HTERT RPE-1 (cell line): Measurements from ENCODE around the gene IP6K2.
"Not testable (repeated sequence)": the region's sequence is repeated elsewhere in the genome, so short reads cannot be mapped to it uniquely, and the experiment has no call there.

Source experiments
- in situ Hi-C: fragments of 300-500 bp; cut with MboI; formaldehyde crosslinking; loops from 4 replicates; pipeline ENCODE4 v1.14.3; 2020; ENCODE audit warnings: low sequenced_read_pairs

Gene IP6K2, protein sequence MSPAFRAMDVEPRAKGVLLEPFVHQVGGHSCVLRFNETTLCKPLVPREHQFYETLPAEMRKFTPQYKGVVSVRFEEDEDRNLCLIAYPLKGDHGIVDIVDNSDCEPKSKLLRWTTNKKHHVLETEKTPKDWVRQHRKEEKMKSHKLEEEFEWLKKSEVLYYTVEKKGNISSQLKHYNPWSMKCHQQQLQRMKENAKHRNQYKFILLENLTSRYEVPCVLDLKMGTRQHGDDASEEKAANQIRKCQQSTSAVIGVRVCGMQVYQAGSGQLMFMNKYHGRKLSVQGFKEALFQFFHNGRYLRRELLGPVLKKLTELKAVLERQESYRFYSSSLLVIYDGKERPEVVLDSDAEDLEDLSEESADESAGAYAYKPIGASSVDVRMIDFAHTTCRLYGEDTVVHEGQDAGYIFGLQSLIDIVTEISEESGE

DNA sequence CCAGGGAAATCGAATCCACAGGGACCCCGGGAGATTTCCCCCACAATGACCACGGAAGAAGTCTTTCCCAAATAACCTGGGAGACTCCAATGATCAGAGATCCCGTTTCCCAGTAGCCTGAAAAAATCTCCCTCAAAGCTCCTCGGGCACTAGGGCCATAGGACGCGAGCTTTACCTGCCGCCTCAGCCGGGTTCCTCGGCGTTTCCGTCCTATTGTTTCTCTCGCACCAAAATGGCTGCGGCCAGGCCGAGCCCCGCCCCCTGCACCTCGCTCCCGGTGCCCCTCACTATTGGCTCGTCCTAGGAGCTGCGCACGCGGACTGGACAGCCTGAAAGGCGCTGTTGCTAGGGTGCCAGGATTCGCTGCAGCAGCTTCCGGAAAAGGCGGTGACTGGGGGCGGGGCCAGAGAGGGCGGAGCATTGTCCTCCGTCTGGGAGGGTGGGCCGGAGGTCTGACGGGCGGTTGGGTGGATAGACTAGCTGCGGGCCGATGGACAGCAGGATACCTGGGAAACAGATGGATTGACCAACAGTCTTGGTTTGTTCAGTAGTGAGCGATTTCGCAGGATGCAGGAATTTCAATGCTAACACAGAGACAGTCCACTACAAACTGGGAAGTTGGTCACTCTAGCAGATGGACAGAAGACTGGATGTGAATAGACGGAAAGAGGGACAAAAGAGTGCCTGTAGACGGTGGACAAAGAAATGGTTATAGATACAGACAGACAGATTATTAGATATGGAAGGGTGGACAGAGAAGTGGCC is at the start of gene IP6K2:
IP6K2 (minus strand) TSS at position 240 of the 765 bp plus-strand sequence. CDS start 21,930 bp downstream, outside the sequence.
- in situ Hi-C loops = no loop called here

DNA sequence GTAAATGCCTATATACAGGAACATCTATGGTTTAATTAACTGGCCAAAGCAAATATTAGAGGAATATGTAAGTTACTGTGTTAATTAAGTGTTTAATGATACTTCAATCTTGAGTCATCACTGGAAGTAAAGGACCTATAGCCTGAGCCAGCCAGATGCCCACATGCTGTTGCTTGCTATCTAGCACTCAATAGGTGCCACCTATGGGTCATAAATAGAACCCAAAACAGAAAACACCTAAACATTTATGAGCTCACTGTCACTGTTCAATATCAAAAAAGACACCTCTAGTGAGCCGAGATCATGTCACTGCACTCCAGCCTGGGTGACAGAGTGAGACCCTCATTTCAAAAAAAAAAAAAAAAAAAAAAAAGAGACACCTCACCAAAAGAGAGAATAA is 48.4 kb upstream of the IP6K2 start:
- in situ Hi-C loops = no loop called here

DNA sequence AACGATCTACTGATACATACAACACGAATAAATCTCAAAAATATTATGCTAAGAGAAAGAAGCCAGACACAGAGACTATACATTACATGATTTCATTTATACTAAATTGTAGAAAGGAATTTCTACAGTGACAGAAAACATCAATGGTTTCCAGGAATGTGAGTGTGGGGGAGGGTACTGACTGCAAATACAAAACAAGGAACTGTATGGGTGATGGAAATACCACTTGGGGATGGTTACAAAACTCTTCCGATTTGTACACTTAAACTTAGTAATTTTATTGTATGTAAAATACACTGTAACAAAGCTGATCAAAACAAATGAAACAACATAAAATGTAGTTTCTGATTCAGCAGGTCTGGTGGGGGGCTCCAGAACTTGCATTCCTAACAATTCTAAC is 45.8 kb upstream of the IP6K2 start:
- in situ Hi-C loops = no loop called here

DNA sequence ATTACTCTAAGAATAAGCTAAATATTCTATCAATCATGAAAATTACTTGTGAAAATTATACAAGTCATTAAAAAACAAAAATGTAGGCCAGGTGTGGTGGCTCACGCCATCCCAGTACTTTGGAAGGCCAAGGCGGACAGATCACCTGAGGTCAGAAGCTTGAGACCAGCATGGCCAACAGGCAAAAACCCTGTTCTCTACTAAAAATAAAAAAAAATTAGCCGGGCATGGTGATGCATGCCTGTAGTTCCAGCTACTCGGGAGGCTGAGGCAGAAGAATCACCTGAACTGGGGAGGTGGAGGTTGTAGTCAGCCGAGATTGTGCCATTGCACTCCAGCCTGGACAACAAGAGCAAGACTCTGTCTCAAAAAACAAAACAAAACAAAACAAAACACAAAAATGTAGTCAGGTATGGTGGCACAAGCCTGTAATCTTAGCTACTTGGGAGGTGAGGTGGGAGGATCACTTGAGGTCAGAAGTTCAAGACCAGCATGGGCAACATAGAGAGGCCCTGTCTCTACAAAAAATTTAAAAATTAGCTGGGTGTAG is 43.0 kb upstream of the IP6K2 start:
- in situ Hi-C loops = not testable (repeated sequence)

DNA sequence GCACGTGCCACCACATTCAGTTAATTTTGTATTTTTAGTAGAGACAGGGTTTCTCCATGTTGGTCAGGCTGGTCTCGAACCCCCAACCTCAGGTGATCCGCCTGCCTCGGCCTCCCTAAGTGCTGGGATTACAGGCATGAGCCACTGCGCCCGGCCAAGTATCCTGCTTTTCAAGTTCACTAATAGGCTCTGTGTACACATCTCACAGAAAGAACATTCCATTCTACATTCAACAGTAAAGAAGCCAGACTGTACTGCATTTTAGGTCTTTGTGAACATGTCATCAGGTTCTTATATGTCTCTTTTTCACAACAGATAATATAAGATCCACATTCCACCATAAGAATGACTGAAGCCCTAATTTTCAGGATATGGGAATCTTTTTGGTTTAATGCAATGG is 42.5 kb upstream of the IP6K2 start:
- in situ Hi-C loops = not testable (repeated sequence)

DNA sequence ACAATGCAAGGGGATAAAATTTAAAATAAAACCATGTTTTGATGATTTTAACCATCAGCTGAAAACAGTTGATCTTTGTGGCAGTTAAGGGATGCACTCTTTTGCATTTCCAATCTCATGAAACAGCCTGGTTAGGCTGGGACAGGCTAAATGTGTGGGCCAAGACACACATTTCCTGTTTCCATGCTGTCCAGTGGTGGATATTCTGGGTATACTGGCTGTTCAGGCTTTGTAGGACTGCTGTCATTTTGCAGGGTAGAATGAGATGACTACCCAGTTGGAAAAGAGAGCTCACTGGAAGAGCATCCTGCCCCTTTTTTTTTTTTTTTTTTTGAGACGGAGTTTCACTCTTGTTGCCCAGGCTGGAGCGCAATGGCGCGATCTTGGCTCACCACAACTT is 42.0 kb upstream of the IP6K2 start:
- in situ Hi-C loops = no loop called here

DNA sequence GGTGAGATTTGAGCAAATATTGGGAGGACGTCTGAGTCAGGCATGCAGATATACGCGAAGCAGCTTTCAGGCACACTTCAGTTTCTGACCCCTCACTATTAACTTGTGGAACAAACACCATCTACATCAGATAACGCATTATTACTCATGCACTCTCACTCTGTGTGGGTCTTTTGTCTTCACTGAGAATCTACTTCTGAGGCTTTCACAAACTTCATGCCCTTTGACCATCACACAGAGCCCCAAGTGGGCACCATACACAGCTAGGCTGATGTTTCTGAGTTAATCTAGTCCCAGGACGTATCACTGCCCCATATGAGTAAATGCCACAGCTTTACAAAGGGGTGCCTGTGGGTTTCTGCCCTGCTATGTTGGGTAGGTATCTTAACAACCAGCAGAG is 39.6 kb upstream of the IP6K2 start:
- in situ Hi-C loops = no loop called here

DNA sequence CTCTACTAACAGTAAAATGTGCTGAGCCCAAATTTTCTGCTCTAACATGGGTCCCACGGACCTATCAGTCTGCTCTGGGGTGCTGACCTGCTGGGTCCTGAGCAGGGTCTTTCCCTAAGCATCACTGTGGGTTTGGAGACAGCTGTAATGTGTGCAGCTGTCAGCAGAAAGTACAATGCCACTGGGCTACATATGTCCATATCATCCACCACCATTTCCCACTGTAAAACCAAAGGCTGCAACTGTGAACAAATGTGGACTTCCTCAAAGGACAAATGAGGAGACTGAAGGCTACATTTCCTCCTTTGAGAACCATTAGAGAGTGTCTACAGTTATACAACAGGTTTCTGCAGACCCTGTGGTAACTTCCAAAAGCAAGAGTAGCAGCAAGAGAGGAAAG is 33.8 kb upstream of the IP6K2 start:
- in situ Hi-C loops = no loop called here

DNA sequence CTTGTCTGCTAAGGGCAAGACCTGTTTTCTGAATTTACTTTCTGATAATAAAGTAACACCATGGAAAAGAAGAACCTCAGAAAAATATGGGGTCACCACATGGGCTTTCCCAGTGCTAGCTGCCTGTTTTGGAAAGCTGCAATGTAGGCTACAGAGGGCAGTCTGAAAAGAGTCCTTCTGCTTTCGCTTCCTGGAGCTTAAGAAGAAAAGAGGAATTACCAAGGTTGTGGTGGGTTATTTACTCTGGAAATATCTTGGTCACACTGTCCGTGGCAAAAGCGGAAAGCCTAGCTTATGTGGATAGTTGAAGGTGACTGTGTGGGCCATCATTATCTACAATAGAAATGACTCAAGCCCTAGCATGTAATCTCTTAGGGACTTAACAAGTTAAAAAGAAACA is 31.7 kb upstream of the IP6K2 start:
- in situ Hi-C loops = no loop called here

DNA sequence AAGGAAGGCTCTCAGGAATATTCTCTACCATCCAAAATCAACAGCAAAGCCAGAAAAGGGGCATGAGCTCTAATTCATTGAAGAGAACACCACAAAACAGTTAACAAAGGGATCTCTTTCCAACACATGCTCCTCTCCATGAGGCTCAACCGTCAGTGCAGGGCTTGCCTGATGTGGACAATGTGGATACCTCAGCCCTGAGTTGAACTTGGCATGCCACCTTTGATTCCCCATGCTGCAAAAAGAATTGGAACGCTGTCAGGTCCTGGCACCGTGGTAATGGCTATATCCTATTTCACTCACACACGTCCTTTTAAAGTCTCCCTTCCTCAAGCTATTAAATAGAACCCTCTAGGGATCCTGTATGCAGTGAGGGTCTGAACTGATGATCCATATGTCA is 30.7 kb upstream of the IP6K2 start:
- in situ Hi-C loops = no loop called here

DNA sequence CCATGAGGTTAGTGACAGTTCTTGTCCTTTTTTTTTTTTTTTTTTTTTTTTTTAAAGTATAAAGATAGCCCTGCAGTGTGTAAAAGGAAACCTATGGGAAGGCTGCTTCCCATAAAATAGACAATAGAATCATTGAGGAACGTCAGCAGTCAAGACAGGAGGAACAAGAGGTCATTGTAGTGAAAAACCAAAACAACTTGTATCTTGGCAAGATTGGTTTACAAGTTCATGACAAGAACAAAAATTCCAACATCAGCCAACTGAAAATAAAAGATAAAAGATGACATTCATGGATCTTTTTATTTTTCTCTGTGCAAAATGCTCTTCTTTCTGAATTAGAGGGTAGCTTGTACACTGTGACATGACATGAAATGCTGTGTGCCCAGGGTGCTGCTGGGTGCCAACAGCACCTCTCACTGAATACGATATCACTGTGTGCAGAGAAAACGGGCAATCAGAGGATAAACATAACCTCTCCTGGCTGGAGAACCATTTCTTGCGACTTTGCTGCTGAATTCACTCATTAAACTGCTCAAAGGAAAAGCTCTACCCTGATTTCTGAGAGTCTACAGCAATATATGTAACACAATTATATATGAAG is 30.1 kb upstream of the IP6K2 start:
- in situ Hi-C loops = no loop called here

DNA sequence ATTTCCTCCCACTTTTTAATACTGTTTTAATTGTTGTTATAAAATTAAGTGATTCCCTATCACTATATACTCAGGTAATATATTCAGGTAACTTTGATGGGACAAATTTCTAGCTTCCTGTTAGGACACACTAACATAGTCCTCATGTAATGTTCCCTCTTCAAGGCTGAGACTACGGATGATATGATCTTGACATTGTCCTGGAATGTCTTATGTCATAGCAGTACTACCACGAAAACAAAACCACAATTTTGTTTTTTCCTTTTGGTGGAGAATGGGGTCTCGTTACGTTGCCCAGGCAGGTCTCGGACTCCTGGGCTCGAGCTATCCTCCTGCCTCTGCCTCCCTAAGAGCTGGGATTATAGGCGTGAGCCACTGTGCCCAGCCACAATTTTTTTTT is 26.8 kb upstream of the IP6K2 start:
- in situ Hi-C loops = no loop called here

DNA sequence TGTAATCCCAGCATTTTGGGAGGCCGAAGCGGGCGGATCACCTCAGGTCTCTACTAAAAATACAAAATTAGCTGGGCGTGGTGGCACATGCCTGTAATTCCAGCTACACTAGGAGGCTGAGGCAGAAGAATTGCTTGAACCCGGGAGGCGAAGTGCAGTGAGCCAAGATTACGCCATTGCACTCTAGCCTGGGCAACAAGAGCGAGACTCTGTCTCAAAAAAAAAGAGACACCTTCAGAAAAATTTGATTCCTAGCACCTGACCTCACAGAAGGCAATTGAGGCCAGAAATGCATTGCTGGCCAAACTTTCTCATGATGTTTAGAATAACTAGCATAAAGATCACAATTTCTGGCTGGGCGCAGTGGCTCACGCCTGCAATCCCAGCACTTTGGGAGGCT is 24.2 kb upstream of the IP6K2 start:
- in situ Hi-C loops = not testable (repeated sequence)

DNA sequence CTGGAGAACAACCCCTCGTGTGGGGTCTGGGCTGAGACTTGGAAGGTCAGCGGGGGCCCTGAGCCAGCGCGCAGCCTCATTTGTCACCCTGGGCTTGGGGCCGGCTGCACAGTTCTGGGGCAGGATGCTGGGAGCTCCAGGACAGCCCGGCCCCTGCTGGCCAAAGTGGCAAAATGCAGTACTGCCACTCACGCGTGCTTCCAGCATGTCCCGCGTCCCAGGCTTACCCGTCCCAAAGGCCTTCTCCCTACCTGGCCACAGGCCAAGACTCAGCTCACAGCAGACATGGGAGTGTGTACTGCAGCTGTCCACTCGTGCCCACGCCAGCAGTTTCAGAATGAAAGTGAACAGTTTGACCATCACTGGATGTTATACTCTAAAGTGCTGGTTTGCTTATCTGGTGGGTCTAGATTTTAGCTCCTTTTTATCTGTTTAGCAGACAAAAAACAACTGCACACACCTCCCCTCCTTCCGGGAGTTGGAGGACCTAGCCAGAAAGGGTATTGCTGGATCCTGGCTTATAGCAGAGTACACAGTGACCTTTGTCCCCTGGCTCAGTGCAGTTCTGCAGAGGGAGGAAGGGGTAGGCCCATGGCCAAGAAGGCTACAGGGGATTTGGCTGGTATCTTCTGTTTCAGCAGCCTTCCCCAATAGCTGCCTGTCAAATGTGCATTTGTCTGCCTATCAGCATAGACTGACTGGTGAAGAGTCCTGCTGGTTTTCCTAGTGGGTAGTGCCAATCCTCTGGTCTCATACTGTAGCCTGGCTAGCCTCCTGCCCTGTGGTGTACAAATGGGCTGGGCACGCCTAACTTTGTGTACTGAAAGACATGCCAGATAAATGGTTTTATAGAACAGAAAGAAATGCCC is 23.2 kb upstream of the IP6K2 start:
- in situ Hi-C loops = no loop called here

DNA sequence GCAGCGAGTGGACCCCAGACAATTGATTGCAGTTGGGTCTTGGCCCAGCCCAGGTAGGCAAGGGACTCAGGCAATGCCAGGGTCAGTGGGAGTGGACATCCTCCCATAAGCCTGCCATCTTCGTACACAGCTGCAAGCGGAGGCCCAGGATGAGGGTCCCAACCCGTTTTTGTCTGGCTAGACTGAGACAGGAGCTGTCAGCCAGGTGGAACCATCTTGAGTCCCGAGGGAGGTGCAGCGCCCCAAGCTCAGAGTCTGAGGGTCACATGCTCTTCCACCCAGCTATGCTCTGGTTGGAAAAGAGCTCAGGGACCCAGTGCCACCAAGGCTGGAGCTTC is 22.6 kb upstream of the IP6K2 start:
- in situ Hi-C loops = no loop called here

DNA sequence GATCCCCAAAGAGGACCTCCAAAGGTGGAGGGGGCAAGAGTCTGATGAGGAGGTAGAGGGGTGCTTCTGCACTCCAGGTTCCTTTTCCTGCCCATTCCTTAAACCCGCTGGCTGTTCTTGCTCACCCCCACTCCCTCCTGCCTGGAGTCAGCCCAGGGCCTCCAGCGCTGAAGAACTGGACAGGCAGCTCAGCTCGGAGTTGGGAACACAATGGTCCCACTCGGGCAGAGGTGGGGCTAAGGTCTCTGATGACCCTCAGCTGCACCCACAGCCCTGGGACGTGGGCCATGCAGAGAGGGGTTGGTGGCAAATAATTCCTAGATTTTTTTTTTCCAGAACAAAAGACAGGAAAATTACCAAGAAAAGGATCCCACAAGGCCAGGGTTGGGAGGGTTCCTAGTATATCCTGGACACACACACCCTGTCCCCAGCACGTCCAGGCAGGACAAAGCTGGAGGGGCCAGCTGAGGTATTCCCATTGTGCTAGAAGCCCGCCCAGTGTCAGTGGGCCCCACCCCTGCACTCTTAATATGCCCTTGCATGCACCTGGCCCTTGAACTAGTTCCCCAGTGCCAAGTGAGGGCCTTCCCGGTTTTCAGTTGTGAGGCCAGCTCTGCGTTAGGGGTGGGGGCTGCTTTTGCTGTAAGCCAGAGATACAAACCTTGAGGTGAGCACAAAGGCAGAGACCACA is 22.1 kb upstream of the IP6K2 start:
- in situ Hi-C loops = no loop called here

DNA sequence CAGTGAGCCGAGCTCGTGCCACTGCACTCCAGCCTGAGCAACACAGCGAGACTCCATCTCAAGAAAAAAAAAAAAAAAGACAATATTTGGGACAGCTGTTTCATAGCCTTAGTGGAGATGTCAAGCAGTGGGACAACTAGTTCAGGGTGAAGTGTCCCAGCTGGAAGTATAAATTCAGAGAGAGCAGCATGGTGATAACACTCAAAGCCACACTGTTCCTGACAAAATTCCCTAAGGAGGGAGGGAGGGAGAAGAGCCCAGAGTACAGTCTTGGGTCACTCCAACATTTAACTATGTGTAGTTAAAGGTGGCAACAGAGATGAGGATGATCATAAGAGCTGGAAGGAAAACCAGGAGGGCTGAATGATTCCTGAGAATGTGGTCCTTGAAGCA is 21.1 kb upstream of the IP6K2 start:
- in situ Hi-C loops = no loop called here

DNA sequence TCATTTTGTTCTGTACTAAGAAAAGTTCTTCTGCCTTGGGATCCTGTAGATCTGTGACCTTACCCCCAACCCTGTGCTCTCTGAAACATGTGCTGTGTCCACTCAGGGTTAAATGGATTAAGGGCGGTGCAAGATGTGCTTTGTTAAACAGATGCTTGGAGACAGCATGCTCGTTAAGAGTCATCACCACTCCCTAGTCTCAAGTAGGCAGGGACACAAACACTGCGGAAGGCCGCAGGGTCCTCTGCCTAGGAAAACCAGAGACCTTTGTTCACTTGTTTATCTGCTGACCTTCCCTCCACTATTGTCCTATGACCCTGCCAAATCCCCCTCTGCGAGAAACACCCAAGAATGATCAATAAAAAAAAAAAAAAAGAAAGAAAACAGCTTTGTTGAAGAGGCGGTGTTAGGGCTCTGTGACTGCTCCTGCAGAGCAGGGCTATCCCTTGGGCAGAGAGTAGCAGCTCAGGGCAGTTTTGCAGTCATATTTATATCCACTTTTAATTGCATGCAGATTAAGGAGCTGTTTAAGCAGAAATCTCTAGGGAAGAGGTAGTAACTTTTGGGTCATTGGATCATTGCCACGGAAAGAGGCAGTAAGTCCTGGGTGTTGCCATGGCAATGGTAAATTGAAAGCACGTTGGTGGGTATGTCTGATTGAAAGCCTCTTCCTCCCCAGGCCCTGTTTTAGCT is 18.2 kb upstream of the IP6K2 start:
- in situ Hi-C loops = not testable (repeated sequence)

DNA sequence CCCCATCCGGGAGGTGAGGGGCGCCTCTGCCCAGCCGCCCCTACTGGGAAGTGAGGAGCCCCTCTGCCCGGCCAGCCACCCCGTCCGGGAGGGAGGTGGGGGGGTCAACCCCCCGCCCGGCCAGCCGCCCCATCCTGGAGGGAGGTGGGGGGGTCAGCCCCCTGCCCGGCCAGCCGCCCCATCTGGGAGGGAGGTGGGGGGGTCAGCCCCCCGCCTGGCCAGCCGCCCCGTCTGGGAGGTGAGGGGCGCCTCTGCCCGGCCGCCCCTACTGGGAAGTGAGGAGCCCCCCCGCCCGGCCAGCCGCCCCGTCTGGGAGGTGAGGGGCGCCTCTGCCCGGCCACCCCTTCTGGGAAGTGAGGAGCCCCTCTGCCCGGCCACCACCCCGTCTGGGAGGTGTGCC is 17.5 kb upstream of the IP6K2 start:
- in situ Hi-C loops = not testable (repeated sequence)
